Lung (tissue), 12 donors: ENCODE data around the gene VCX2. TPM values are rescaled to one million over a fixed set of nuclear protein-coding genes. Genes with fewer than 3 reads are reported as not detected.
"Not testable (repeated sequence)": the region's sequence is repeated elsewhere in the genome, so short reads cannot be mapped to it uniquely, and the experiment has no call there.

Experiments used
- ATAC-seq: fragments of 200-7000 bp; cut with Tn5 transposase; one replicate; pipeline ENCODE4 v1.9.1; 2020; ENCODE audit warnings: moderate number of reproducible peaks; ENCODE audit not compliant: insufficient read depth, low FRiP score
- DNase-seq, 3 donors: peaks; one replicate each; pipeline ENCODE4 v3.0.0-alpha.2; 2013 to 2017
- H3K27ac ChIP-seq, 2 donors: one replicate each; pipeline ENCODE4 v1.5.1; 2013; ENCODE audit warnings: mild to moderate bottlenecking in 2 of 2, moderate library complexity in 2 of 2, control low read depth in 1 of 2, inconsistent platforms in 1 of 2, low read depth in 1 of 2, low read length in 1 of 2
- H3K27me3 ChIP-seq, 3 donors: one replicate each; pipeline ENCODE4 v1.5.1; 2013; ENCODE audit warnings: low read length in 2 of 3; ENCODE audit not compliant: control insufficient read depth in 3 of 3, insufficient read depth in 3 of 3
- H3K36me3 ChIP-seq, 4 donors: one replicate each; pipeline ENCODE4 v1.5.1; 2013; ENCODE audit warnings: low read length in 4 of 4, mild to moderate bottlenecking in 1 of 4, moderate library complexity in 1 of 4; ENCODE audit not compliant: control insufficient read depth in 4 of 4, insufficient read depth in 4 of 4
- H3K4me1 ChIP-seq, 5 donors: one replicate each; pipeline ENCODE4 v1.5.1; 2013; ENCODE audit warnings: low read length in 5 of 5, mild to moderate bottlenecking in 2 of 5, moderate library complexity in 1 of 5; ENCODE audit not compliant: control insufficient read depth in 5 of 5, insufficient read depth in 5 of 5
- H3K4me3 ChIP-seq: one replicate; pipeline ENCODE4 v1.5.1; 2013; ENCODE audit warnings: mild to moderate bottlenecking, control low read depth, moderate library complexity
- H3K9ac ChIP-seq, 2 donors: one replicate each; pipeline ENCODE4 v1.5.1; 2013; ENCODE audit warnings: low read length in 2 of 2, control low read depth in 1 of 2; ENCODE audit not compliant: insufficient read depth in 1 of 2
- H3K9me3 ChIP-seq, 4 donors: one replicate each; pipeline ENCODE4 v1.5.1; 2013; ENCODE audit warnings: low read length in 3 of 4, mild to moderate bottlenecking in 1 of 4, moderate library complexity in 1 of 4; ENCODE audit not compliant: control insufficient read depth in 4 of 4, insufficient read depth in 3 of 4
- CTCF ChIP-seq: IDR thresholded peaks from 2 replicates; pipeline ENCODE4 v1.5.1; 2012; ENCODE audit warnings: mild to moderate bottlenecking; ENCODE audit errors: control extremely low read depth, extremely low read depth
- WGBS, 2 donors: extraction: QIAGEN DNeasy Blood & Tissue Kit; methylation state at CpG; one replicate each; pipeline ENCODE4 v1.1.7; 2013; 5-methylcytosine and 5-hydroxymethylcytosine counted together
- polyA plus RNA-seq, 2 donors: library from polyadenylated mRNA; stranded (reverse); fragments of 200-250 nt; gene quantifications; one replicate each; pipeline ENCODE4 v1.2.1, GENCODE V29; 2013
- total RNA-seq, 2 donors: library from RNA; depleted of rRNA in 1 of 2; stranded (reverse); fragments of >200 nt in 1 of 2; gene quantifications; one replicate each; pipeline ENCODE4 v1.2.1, GENCODE V29; 2014 to 2021
- donor health status: control.
- donor health status: control.
- donor health status: Bipolar disorder and iron deficiency.
- donor health status: healthy.
- donor health status: DM: yes; HTN: yes; CAD: no.

The VCX2 gene
- total and polyA plus RNA-seq, 4 donors, result not detected

- WGBS, 2 donors, result 37 to 70% methylated on average over 1 of the region's 1 CpG
- ATAC-seq (no peak), DNase-seq (peak in 2 of 3 donors; percentile 6 to 17)
- Histone ChIP-seq H3K4me3 (no peak overlapping the region), H3K36me3 (no peaks in the 10 kb centered on the region), H3K4me1 (no peaks in the 10 kb centered on the region), H3K27ac (no peak overlapping the region), H3K9ac (no peak overlapping the region), H3K27me3 (peaks cover 0 to 8% (median 6%) of the 10 kb centered on the region in 3 donors), H3K9me3 (no peaks in the 10 kb centered on the region)
- TF ChIP-seq CTCF, result no peak
These were observed 8.6 kb upstream of the VCX2 start for GRCh38 chrX:8179656-8180055.

GRCh38 chrX:8154011-8154410, 17.1 kb downstream of the VCX2 start:
- H3K9ac ChIP-seq, H3K4me3 ChIP-seq, H3K27me3 ChIP-seq, DNase-seq, H3K36me3 ChIP-seq, H3K4me1 ChIP-seq, ATAC-seq, H3K9me3 ChIP-seq, H3K27ac ChIP-seq: not testable (repeated sequence)
- WGBS, 2 donors, result 74 to 75% methylated on average over 7 of the region's 7 CpGs

GRCh38 chrX:8147226-8147625, 23.8 kb downstream of the VCX2 start:
- Histone ChIP-seq H3K4me1 (peaks cover 0 to 5% (median 0%) of the 10 kb centered on the region in 5 donors), H3K27ac (no peak overlapping the region), H3K36me3 (no peaks in the 10 kb centered on the region), H3K9me3 (peaks cover 0 to 4% (median 0%) of the 10 kb centered on the region in 4 donors), H3K4me3 (no peak overlapping the region), H3K27me3 (peaks cover 0 to 2% (median 0%) of the 10 kb centered on the region in 3 donors), H3K9ac (no peak overlapping the region)
- WGBS, 2 donors, result 56 to 65% methylated on average over 4 of the region's 4 CpGs
- peak in 2 of 3 donors; percentile 51 to 58 for DNase-seq
- no peak for TF ChIP-seq CTCF
- ATAC-seq, result no peak

- Histone ChIP-seq H3K27me3 (peaks cover 0 to 9% (median 2%) of the 10 kb centered on the region in 3 donors), H3K4me3 (no peak overlapping the region), H3K9ac (no peak overlapping the region), H3K27ac (no peak overlapping the region), H3K36me3 (no peaks in the 10 kb centered on the region), H3K9me3 (peaks cover 0 to 2% (median 0%) of the 10 kb centered on the region in 4 donors), H3K4me1 (no peaks in the 10 kb centered on the region)
- no peak for DNase-seq
- WGBS, 2 donors, result 96 to 98% methylated on average over 23 to 24 of the region's 24 CpGs
- TF ChIP-seq CTCF, result no peak
- ATAC-seq, result no peak
These were observed 26.1 kb downstream of the VCX2 start for GRCh38 chrX:8144925-8145324.
